HepG2 (cell line): ENCODE data around the gene AGER. TPM values are rescaled to one million over a fixed set of nuclear protein-coding genes. Genes with fewer than 3 reads are reported as not detected.

Experiments
- ARHGAP35 ChIP-seq: sonication (generic); formaldehyde crosslinking; IDR thresholded peaks from 2 replicates; pipeline ENCODE4 v1.9.0; 2022; ENCODE audit warnings: mild to moderate bottlenecking, inconsistent platforms, moderate library complexity, missing genetic modification reagents, borderline replicate concordance
- DRAP1 ChIP-seq: IDR thresholded peaks from 2 replicates; pipeline ENCODE4 v1.6.1; 2016; ENCODE audit warnings: missing genetic modification reagents, missing compliant biosample characterization
- GFI1 ChIP-seq: sonication (generic); formaldehyde crosslinking; IDR thresholded peaks from 2 replicates; pipeline ENCODE4 v1.5.0; 2020; ENCODE audit warnings: missing genetic modification reagents, mild to moderate bottlenecking, borderline replicate concordance
- GTF2F1 ChIP-seq: fragments of 150-350 bp; IDR thresholded peaks from 2 replicates; pipeline ENCODE4 v1.6.1; 2014; ENCODE audit warnings: low read length
- HNRNPUL1 ChIP-seq: fragments of 200-400 bp; formaldehyde crosslinking; IDR thresholded peaks from 2 replicates; pipeline ENCODE4 v1.6.1; 2017; ENCODE audit warnings: low read depth, mild to moderate bottlenecking, low read length, moderate library complexity
- JARID2 ChIP-seq: sonication (generic); formaldehyde crosslinking; IDR thresholded peaks from 2 replicates; pipeline ENCODE4 v1.8.1; 2023; ENCODE audit warnings: missing genetic modification reagents, inconsistent platforms; ENCODE audit not compliant: insufficient replicate concordance
- KLF12 ChIP-seq: sonication (generic); formaldehyde crosslinking; IDR thresholded peaks from 2 replicates; pipeline ENCODE4 v1.4.0; 2020; ENCODE audit warnings: missing genetic modification reagents, borderline replicate concordance
- KLF16 ChIP-seq, 2 experiments: sonication (generic) in 1 of 2; formaldehyde crosslinking in 1 of 2; IDR thresholded peaks; 2 replicates each; pipeline versions ENCODE4 v1.6.1 to v1.8.0; 2016 to 2023; ENCODE audit warnings: missing genetic modification reagents in 2 of 2, missing compliant biosample characterization in 1 of 2
- MAFF ChIP-seq: IDR thresholded peaks from 2 replicates; pipeline ENCODE4 v1.6.1; 2011; ENCODE audit warnings: low read depth, low read length, improper control_type of control experiment
- MED13 ChIP-seq: sonication (generic); formaldehyde crosslinking; IDR thresholded peaks from 2 replicates; pipeline ENCODE4 v1.5.0; 2020; ENCODE audit warnings: missing genetic modification reagents
- MEIS2 ChIP-seq: sonication (generic); formaldehyde crosslinking; IDR thresholded peaks from 2 replicates; pipeline ENCODE4 v1.9.0; 2021; ENCODE audit warnings: mild to moderate bottlenecking, missing genetic modification reagents
- MNT ChIP-seq: fragments of 450-650 bp; IDR thresholded peaks from 2 replicates; pipeline ENCODE4 v1.6.1; 2016
- NKX3-1 ChIP-seq: sonication (generic); formaldehyde crosslinking; IDR thresholded peaks from 2 replicates; pipeline ENCODE4 v1.5.0; 2020; ENCODE audit warnings: missing genetic modification reagents
- SNAI1 ChIP-seq: sonication (generic); formaldehyde crosslinking; IDR thresholded peaks from 2 replicates; pipeline ENCODE4 v1.5.0; 2020; ENCODE audit warnings: mild to moderate bottlenecking, missing genetic modification reagents, borderline replicate concordance
- ZBTB25 ChIP-seq: IDR thresholded peaks from 2 replicates; pipeline ENCODE4 v1.6.1; 2018; ENCODE audit warnings: missing genetic modification reagents
- ZBTB7A ChIP-seq: sonication (generic); formaldehyde crosslinking; IDR thresholded peaks from 2 replicates; pipeline ENCODE4 v1.8.0; 2022; ENCODE audit warnings: mild to moderate bottlenecking, missing genetic modification reagents
- ZC3H4 ChIP-seq: sonication (generic); formaldehyde crosslinking; IDR thresholded peaks from 2 replicates; pipeline ENCODE4 v1.4.0; 2020; ENCODE audit warnings: missing genetic modification reagents, borderline replicate concordance
- ZNF124 ChIP-seq: sonication (generic); formaldehyde crosslinking; IDR thresholded peaks from 2 replicates; pipeline ENCODE4 v1.4.0; 2020; ENCODE audit warnings: missing genetic modification reagents
- ZNF333 ChIP-seq: sonication (generic); formaldehyde crosslinking; IDR thresholded peaks from 2 replicates; pipeline ENCODE4 v1.4.0; 2020; ENCODE audit warnings: mild to moderate bottlenecking, missing genetic modification reagents, borderline replicate concordance
- ZNF543 ChIP-seq: sonication (generic); formaldehyde crosslinking; IDR thresholded peaks from 2 replicates; pipeline ENCODE4 v1.4.0; 2020; ENCODE audit warnings: mild to moderate bottlenecking, missing genetic modification reagents
- ZNF589 ChIP-seq: sonication (generic); formaldehyde crosslinking; conservative IDR thresholded peaks from 2 replicates; pipeline ENCODE4 v1.8.0; 2022; ENCODE audit warnings: mild to moderate bottlenecking, moderate library complexity, missing genetic modification reagents
- ZNF616 ChIP-seq: sonication (generic); formaldehyde crosslinking; IDR thresholded peaks from 2 replicates; pipeline ENCODE4 v1.5.0; 2020; ENCODE audit warnings: low read depth, mild to moderate bottlenecking, missing genetic modification reagents
- ZNF652 ChIP-seq: IDR thresholded peaks from 2 replicates; pipeline ENCODE4 v1.6.1; 2016; ENCODE audit warnings: low read depth, borderline replicate concordance
- ZNF740 ChIP-seq: sonication (generic); formaldehyde crosslinking; IDR thresholded peaks from 2 replicates; pipeline ENCODE4 v1.4.0; 2020; ENCODE audit warnings: missing genetic modification reagents
- polyA plus RNA-seq, 8 experiments: library from polyadenylated mRNA; depleted of rRNA in 3 of 8; stranded (reverse) in 7 of 8; unstranded in 1 of 8; fragments of >200 nt; fragmentation: Illumina TruSeq in 4 of 8; extraction: Trizol in 4 of 8; gene quantifications; 2 replicates each; pipeline versions ENCODE4 v1.2.1 to v1.2.3, GENCODE V29; 2011 to 2016; ENCODE audit warnings: low read depth in 4 of 8, missing spikeins in 1 of 8, mixed read lengths in 1 of 8; ENCODE audit not compliant: insufficient read depth in 1 of 8
- total RNA-seq, 5 experiments: library from RNA; depleted of rRNA; stranded (reverse); fragments of >200 nt; fragmentation: Illumina TruSeq; extraction: Trizol; gene quantifications; 2 replicates each; pipeline ENCODE4 v1.2.3, GENCODE V29; 2016; ENCODE audit warnings: low read depth in 1 of 5

AGER gene
- total and polyA plus RNA-seq, 2 of the 13 experiments (the other 11 are each of a cell fraction or from before 2014, with no cell fraction given) = 1.9 to 5.1 TPM

- TF ChIP-seq MAFF (no peak), DRAP1 (CRISPR knock-in tag) (peak; percentile 61; the same call in 1 of the 2 replicates), GFI1 (CRISPR knock-in tag) (0 out of 2 replicates have a peak, but pooled peaks have one; percentile 4), MNT (no peak), HNRNPUL1 (no peak), MED13 (CRISPR knock-in tag) (no peak), ARHGAP35 (CRISPR knock-in tag) (no peak), KLF16 (CRISPR knock-in tag; IDR thresholded peaks at IDR 0.05) (peak in 1 of 2 experiments; percentile 9; a peak in 1 of 4 replicates), ZNF333 (CRISPR knock-in tag) (no peak), GTF2F1 (no peak), ZC3H4 (CRISPR knock-in tag) (0 out of 2 replicates have a peak, but pooled peaks have one; percentile 4), KLF12 (0 out of 2 replicates have a peak, but pooled peaks have one; percentile 30), ZNF740 (CRISPR knock-in tag) (0 out of 2 replicates have a peak, but pooled peaks have one; percentile 14), NKX3-1 (CRISPR knock-in tag) (no peak), SNAI1 (CRISPR knock-in tag) (0 out of 2 replicates have a peak, but pooled peaks have one; percentile 15), ZNF589 (0 out of 2 replicates have a peak, but pooled peaks have one; percentile 19), ZBTB7A (CRISPR knock-in tag) (no peak; the same call in 1 of the 2 replicates), ZNF616 (0 out of 2 replicates have a peak, but pooled peaks have one; percentile 35), ZNF543 (CRISPR knock-in tag) (no peak), ZNF124 (CRISPR knock-in tag) (no peak), MEIS2 (CRISPR knock-in tag) (no peak), ZBTB25 (CRISPR knock-in tag) (peak; percentile 28; the same call in 1 of the 2 replicates), ZNF652 (CRISPR knock-in tag) (no peak), JARID2 (CRISPR knock-in tag) (no peak)
Observed at GRCh38 chr6:32176476-32177182, 7.4 kb downstream of the AGER start (continued).
